Activated CD8-positive, alpha-beta T cell treated with anti-CD3 and anti-CD28 coated beads, Interleukin-2, amount 10 ng/mL, durations not matched to agents 7 days and 5 days (primary cell): ENCODE results near the gene SHF. TPM values are rescaled to one million over a fixed set of nuclear protein-coding genes. Genes with fewer than 3 reads are reported as not detected.
"Not testable (repeated sequence)": the region's sequence is repeated elsewhere in the genome, so short reads cannot be mapped to it uniquely, and the experiment has no call there.

Source experiments
- ATAC-seq: fragments of 150-1000 bp; cut with Tn5 transposase; one replicate; pipeline ENCODE4 v1.10.0; 2021; ENCODE audit warnings: moderate library complexity
- CTCF ChIA-PET: fragments of 350-600 bp; sonication (Branson Sonifier 250); formaldehyde crosslinking; loops from one replicate; lab custom pipeline; 2021; ENCODE audit warnings: antibody characterized with exemption; lab: Charles Lee
- POLR2A ChIA-PET: fragments of 350-600 bp; sonication (Branson Sonifier 250); formaldehyde crosslinking; loops from one replicate; lab custom pipeline; 2021; ENCODE audit warnings: antibody characterized with exemption; lab: Charles Lee
- DNase-seq: peaks from one replicate; pipeline ENCODE4 v3.0.0-alpha.2; 2020
- H3K27ac Mint-ChIP-seq: one replicate; pipeline ENCODE4 v1.8.0; 2021; ENCODE audit warnings: mild to moderate bottlenecking, mixed read lengths
- H3K27me3 Mint-ChIP-seq: one replicate; pipeline ENCODE4 v1.8.0; 2021; ENCODE audit warnings: low read depth, mixed read lengths
- H3K36me3 Mint-ChIP-seq: one replicate; pipeline ENCODE4 v1.8.0; 2021; ENCODE audit warnings: low read depth, mixed read lengths
- H3K4me1 Mint-ChIP-seq: one replicate; pipeline ENCODE4 v1.8.0; 2021; ENCODE audit warnings: low read depth, mixed read lengths
- H3K4me3 Mint-ChIP-seq: one replicate; pipeline ENCODE4 v1.8.0; 2021; ENCODE audit warnings: mild to moderate bottlenecking, mixed read lengths
- H3K9me3 Mint-ChIP-seq: one replicate; pipeline ENCODE4 v1.8.0; 2022; ENCODE audit warnings: mixed read lengths; ENCODE audit not compliant: insufficient read depth
- total RNA-seq, 2 experiments: library from RNA; stranded (reverse); gene quantifications; one replicate each; pipeline ENCODE4 v1.2.3, GENCODE V29; 2021

SHF gene, protein sequence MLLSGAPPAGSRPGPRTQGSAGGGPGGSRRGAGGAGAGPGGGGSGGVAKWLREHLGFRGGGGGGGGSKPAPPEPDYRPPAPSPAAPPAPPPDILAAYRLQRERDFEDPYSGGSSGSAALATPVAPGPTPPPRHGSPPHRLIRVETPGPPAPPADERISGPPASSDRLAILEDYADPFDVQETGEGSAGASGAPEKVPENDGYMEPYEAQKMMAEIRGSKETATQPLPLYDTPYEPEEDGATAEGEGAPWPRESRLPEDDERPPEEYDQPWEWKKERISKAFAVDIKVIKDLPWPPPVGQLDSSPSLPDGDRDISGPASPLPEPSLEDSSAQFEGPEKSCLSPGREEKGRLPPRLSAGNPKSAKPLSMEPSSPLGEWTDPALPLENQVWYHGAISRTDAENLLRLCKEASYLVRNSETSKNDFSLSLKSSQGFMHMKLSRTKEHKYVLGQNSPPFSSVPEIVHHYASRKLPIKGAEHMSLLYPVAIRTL
- total RNA-seq = 1 to 10 TPM in 1 of 2 experiments, under 1 TPM in 1; 0.57 to 1.3 TPM

GRCh38 chr15:45187894-45188830 lies at the start of gene SHF:
Gene SHF, minus strand, starts transcription at chr15:45187966. Its CDS starts 15 bp downstream, at chr15:45187951.
- CTCF ChIA-PET = interaction anchor here (1.2 to 5.5 kb wide), 2 partner anchors 10 to 16 kb away, joined by 9 to 30 read pairs; no protein-coding TSS in a partner anchor
- Mint-ChIP-seq H3K4me1 (peaks cover 11% of the 10 kb centered on the region), H3K9me3 (no peaks in the 10 kb centered on the region), H3K27ac (peak within 1 kb of the TSS; percentile 35), H3K27me3 (peaks cover 21% of the 10 kb centered on the region), H3K36me3 (no peaks in the 10 kb centered on the region), H3K4me3 (peak within 1 kb of the TSS; percentile 69)
- ATAC-seq (peak; percentile 80), DNase-seq (peak; percentile 51)
- POLR2A ChIA-PET = interaction anchor here (0.7 to 2.1 kb wide), 5 partner anchors 10 to 20 kb away, joined by 3 to 11 read pairs (median 3); no protein-coding TSS in a partner anchor

- ATAC-seq, H3K27me3 Mint-ChIP-seq, H3K36me3 Mint-ChIP-seq, POLR2A ChIA-PET, H3K4me1 Mint-ChIP-seq, DNase-seq, H3K4me3 Mint-ChIP-seq, H3K27ac Mint-ChIP-seq: not testable (repeated sequence)
- H3K9me3 Mint-ChIP-seq = peaks cover 43% of the 10 kb centered on the region
- CTCF ChIA-PET = interaction anchor here (2.5 kb wide), 1 partner anchor 32 kb away, joined by 6 read pairs; no protein-coding TSS in a partner anchor
Observed at GRCh38 chr15:45236806-45237205, 49.0 kb upstream of the SHF start.

DNA sequence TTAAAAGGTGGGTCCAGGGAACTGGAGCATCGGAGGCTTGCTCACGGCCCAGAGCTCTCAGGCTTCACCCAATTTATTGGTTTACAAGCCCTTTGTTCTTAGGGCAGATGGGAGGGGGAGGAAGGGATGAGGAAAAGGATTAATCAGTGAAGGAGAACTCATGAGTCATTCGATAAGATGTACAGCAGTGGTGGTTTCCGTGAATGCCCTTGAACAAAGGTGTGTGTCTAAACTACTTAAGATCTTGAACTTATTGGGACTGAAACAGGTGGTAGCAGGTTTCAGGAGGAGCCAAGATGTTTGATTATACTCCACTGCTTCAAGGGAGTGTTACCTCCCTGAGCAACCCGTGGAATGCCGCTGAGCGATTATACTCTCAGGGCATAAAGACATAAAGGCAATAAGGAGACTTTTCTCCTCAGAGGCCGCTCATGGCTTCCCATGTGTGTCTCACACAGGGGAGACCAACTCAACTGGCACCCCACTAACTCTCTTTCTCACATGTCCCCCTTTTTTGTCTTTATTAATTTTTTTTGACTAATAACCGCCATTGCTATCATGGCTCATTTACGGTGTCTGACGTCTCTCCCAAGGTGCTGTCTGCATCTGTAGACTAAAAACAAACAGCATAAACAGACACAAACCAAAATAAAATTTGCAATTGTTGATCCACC lies 46.9 kb upstream of the SHF start:
- Mint-ChIP-seq H3K27me3 (no peaks in the 10 kb centered on the region), H3K4me1 (no peaks in the 10 kb centered on the region), H3K36me3 (no peaks in the 10 kb centered on the region), H3K4me3 (no peak overlapping the region), H3K27ac (no peak overlapping the region), H3K9me3 (peaks cover 29% of the 10 kb centered on the region)
- ChIA-PET POLR2A (no interaction called here), CTCF (no interaction called here)
- no peak for DNase-seq
- ATAC-seq = no peak

DNA sequence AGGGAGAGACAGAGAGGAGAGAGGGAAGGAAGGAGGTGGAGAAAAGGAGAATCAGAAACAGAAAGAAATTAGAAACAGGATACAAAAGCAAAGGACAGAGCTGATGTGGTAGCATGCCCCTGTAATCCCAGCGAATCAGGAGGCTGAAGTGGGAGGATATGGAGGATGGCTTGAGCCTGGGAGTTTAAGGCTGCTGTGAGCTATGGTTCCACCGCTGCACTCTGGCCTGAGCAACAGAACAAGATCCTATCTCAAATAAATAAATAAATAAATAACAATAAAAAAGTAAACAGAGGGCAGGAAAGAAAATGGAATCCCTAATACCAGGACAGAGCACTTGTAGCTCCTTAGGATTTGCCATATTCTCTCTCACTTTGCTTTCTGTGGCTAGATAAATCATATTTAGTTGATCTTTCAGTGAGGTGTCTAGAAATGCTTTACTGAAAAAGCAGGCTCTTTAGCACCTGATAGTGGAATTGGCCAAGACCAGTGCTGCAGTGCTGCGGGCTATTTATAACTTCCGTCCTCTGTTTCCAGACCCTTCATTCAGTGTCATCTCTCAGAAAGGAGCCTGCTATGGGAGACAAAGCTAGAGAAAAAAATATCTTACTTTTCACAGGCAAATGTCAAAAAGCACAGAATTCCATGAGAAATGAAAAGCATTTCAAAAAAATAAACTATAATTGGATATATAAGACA lies 44.2 kb upstream of the SHF start:
- ATAC-seq (no peak), DNase-seq (no peak)
- POLR2A ChIA-PET = no interaction called here
- no peaks in the 10 kb centered on the region for H3K27me3 Mint-ChIP-seq
- H3K27ac Mint-ChIP-seq = no peak overlapping the region
- H3K9me3 Mint-ChIP-seq = peaks cover 14% of the 10 kb centered on the region
- no peaks in the 10 kb centered on the region for H3K4me1 Mint-ChIP-seq
- CTCF ChIA-PET = no interaction called here
- no peak overlapping the region for H3K4me3 Mint-ChIP-seq
- no peaks in the 10 kb centered on the region for H3K36me3 Mint-ChIP-seq

GRCh38 chr15:45231132-45231531 lies 43.4 kb upstream of the SHF start:
- H3K27ac Mint-ChIP-seq = no peak overlapping the region
- H3K27me3 Mint-ChIP-seq = no peaks in the 10 kb centered on the region
- H3K36me3 Mint-ChIP-seq = no peaks in the 10 kb centered on the region
- POLR2A ChIA-PET = no interaction called here
- CTCF ChIA-PET = no interaction called here
- ATAC-seq (no peak), DNase-seq (no peak)
- peaks cover 12% of the 10 kb centered on the region for H3K9me3 Mint-ChIP-seq
- no peak overlapping the region for H3K4me3 Mint-ChIP-seq
- H3K4me1 Mint-ChIP-seq = no peaks in the 10 kb centered on the region

DNA sequence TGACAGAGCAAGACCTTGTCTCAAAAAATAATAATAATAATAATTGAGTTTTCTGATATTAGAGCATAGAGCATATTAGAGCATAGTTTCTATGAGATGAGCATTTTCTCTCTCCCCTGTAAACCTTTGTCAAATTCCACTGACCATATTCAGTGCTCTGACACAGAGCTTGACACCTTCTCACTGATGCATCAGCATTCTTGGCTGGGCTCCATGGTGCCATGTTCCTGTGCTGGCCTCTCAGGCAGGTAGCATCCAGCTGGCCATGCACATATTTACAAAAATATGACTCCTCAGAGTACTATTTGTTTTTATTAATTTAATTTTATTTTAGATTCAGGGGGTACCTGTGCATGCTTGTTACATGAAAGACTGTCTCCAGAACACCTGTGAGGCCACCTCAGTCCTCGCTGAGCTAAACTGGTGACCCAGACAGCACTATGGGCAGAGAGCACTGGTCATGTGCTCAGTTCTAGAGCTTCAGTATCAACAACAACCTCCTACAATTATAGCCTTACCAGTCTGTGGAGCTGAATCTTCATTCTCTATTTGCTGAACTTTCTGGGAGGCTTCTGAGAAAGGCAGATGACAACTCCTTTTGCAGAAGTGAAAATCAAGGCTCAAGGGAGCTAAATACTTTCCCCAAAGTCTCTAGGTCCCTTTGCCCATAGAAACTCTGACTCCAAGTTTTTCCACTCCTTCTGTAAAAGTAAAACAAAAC lies 42.6 kb upstream of the SHF start:
- DNase-seq (no peak), ATAC-seq (no peak)
- CTCF ChIA-PET = interaction anchor here (1.2 kb wide), 1 partner anchor 24 kb away, joined by 3 read pairs; no protein-coding TSS in a partner anchor
- no peak overlapping the region for H3K4me3 Mint-ChIP-seq
- H3K27ac Mint-ChIP-seq = no peak overlapping the region
- no peaks in the 10 kb centered on the region for H3K4me1 Mint-ChIP-seq
- H3K36me3 Mint-ChIP-seq = no peaks in the 10 kb centered on the region
- H3K9me3 Mint-ChIP-seq = peaks cover 7% of the 10 kb centered on the region
- H3K27me3 Mint-ChIP-seq = no peaks in the 10 kb centered on the region
- POLR2A ChIA-PET = no interaction called here

GRCh38 chr15:45228931-45229330 lies 41.2 kb upstream of the SHF start:
- Mint-ChIP-seq H3K27me3 (no peaks in the 10 kb centered on the region), H3K36me3 (no peaks in the 10 kb centered on the region), H3K9me3 (peaks cover 5% of the 10 kb centered on the region), H3K27ac (no peak overlapping the region), H3K4me1 (no peaks in the 10 kb centered on the region), H3K4me3 (no peak overlapping the region)
- CTCF ChIA-PET = interaction anchor here (1.0 kb wide), 1 partner anchor 65 kb away, joined by 3 read pairs; no protein-coding TSS in a partner anchor
- no peak for DNase-seq
- POLR2A ChIA-PET = no interaction called here
- ATAC-seq = no peak

GRCh38 chr15:45225506-45226273 lies 37.9 kb upstream of the SHF start:
- Mint-ChIP-seq H3K27ac (no peak overlapping the region), H3K9me3 (no peaks in the 10 kb centered on the region), H3K27me3 (peaks cover 25% of the 10 kb centered on the region), H3K36me3 (no peaks in the 10 kb centered on the region), H3K4me3 (no peak overlapping the region), H3K4me1 (no peaks in the 10 kb centered on the region)
- POLR2A ChIA-PET = no interaction called here
- CTCF ChIA-PET = interaction anchor here (0.9 to 1.0 kb wide), 3 partner anchors 16 to 53 kb away, joined by 3 read pairs; no protein-coding TSS in a partner anchor
- no peak for DNase-seq
- no peak for ATAC-seq

DNA sequence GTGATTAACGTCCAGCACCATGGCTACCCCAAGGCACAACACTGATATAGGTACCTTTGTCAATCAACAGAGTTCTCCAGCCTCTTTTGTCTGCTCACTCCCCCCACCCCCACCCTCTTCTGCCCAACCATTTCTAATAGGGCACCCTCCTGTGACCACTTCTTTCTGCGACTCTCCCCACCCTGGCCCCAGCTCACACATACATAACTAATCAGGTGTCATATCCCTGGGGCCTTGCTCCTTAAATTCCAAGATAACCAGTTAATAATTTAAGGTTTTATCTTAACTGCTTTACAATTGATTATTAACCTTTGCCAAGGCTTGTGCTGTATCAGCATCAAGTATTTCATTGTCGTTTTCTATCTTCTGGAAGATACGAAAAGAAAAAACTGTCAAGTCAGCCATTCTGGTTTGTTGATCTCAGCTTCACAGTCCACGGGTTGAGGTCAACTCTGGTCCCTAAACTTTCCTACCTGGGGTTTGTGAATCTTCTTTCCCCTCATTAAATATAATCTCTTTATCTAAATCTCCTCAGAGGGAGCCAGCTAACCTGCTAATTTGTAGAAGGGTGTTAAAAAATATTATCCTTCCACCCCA lies 37.0 kb upstream of the SHF start:
- Mint-ChIP-seq H3K4me3 (no peak overlapping the region), H3K9me3 (no peaks in the 10 kb centered on the region), H3K27ac (no peak overlapping the region), H3K4me1 (no peaks in the 10 kb centered on the region), H3K36me3 (no peaks in the 10 kb centered on the region), H3K27me3 (peaks cover 25% of the 10 kb centered on the region)
- CTCF ChIA-PET = interaction anchor here (0.9 to 1.0 kb wide), 3 partner anchors 17 to 54 kb away, joined by 3 read pairs; no protein-coding TSS in a partner anchor
- DNase-seq (no peak), ATAC-seq (no peak)
- POLR2A ChIA-PET = no interaction called here
